Stomach (tissue), 9 donors: ENCODE results near the gene KCNG2. TPM values are rescaled to one million over a fixed set of nuclear protein-coding genes. Genes with fewer than 3 reads are reported as not detected.
A peak's percentile ranks its signal among the peaks of the same experiment; 100 is the strongest.

ENCODE experiments used
- DNase-seq, 2 donors: peaks; one replicate each; pipeline versions ENCODE4 v3.0.0 to v3.0.0-alpha.2; 2013 to 2019
- H3K27ac ChIP-seq, 5 donors: fragments of 200-600 bp in 4 of 5; sonication (generic) in 4 of 5; one replicate each; pipeline ENCODE4 v1.5.1; 2013 to 2019; ENCODE audit warnings: mild to moderate bottlenecking in 1 of 5, moderate library complexity in 1 of 5
- H3K27me3 ChIP-seq, 3 donors: fragments of 200-600 bp; sonication (generic); one replicate each; pipeline ENCODE4 v1.5.1; 2017 to 2019; ENCODE audit warnings: mixed run types in 1 of 3
- H3K36me3 ChIP-seq, 4 donors: fragments of 200-600 bp; sonication (generic); 1 replicate in 3 of 4; 2 replicates in 1 of 4; pipeline ENCODE4 v1.5.1; 2016 to 2019
- H3K4me1 ChIP-seq, 4 donors: fragments of 200-600 bp; sonication (generic); one replicate each; pipeline ENCODE4 v1.5.1; 2016 to 2019
- H3K4me3 ChIP-seq, 4 donors: fragments of 200-600 bp; sonication (generic) in 3 of 4; one replicate each; pipeline ENCODE4 v1.5.1; 2016 to 2019; ENCODE audit warnings: mild to moderate bottlenecking in 1 of 4
- H3K9me3 ChIP-seq, 4 donors: fragments of 200-600 bp; sonication (generic); one replicate each; pipeline ENCODE4 v1.5.1; 2016 to 2019
- EP300 ChIP-seq: sonication (generic); formaldehyde crosslinking; IDR thresholded peaks from one replicate; pipeline ENCODE4 v1.6.1; 2017; ENCODE audit warnings: antibody characterized with exemption
- POLR2A ChIP-seq, 4 donors: fragments of 450-650 bp; IDR thresholded peaks; one replicate each; pipeline ENCODE4 v1.6.1; 2016; ENCODE audit warnings: antibody characterized with exemption in 4 of 4, control low read depth in 2 of 4, mild to moderate bottlenecking in 1 of 4, moderate library complexity in 1 of 4
- POLR2AphosphoS5 ChIP-seq, 3 donors: sonication (generic); formaldehyde crosslinking; IDR thresholded peaks; one replicate each; pipeline ENCODE4 v1.6.1; 2016; ENCODE audit warnings: antibody characterized with exemption in 3 of 3
- WGBS, 5 donors: extraction: QIAGEN DNeasy Blood & Tissue Kit in 3 of 5; methylation state at CpG; one replicate each; pipeline versions ENCODE4 v1.1.5 to v1.1.7; 2013 to 2018; 5-methylcytosine and 5-hydroxymethylcytosine counted together
- intact Hi-C: fragments of 100-400 bp; cut with DNase I; formaldehyde crosslinking; loops from one replicate; pipeline ENCODE4 v1.15.1; 2023; ENCODE audit warnings: low total_unique reads
- polyA plus RNA-seq, 3 donors: library from polyadenylated mRNA; stranded (reverse); fragments of 200-250 nt; gene quantifications; one replicate each; pipeline ENCODE4 v1.2.3, GENCODE V29; 2013
- total RNA-seq, 5 donors: library from RNA; depleted of rRNA; stranded (reverse); fragments of >200 nt; gene quantifications; one replicate each; pipeline versions ENCODE4 v1.1.0 to v1.2.3, GENCODE V29; 2014 to 2016
- TF ChIP-seq, protein P1 (sequence below), 7 experiments: fragments of 450-650 bp in 4 of 7; fragments of 200-600 bp in 3 of 7; sonication (generic) in 3 of 7; IDR thresholded peaks; one replicate each; pipeline ENCODE4 v1.5.1; 2016 to 2019; ENCODE audit warnings: antibody characterized with exemption in 7 of 7, control low read depth in 2 of 7, mild to moderate bottlenecking in 1 of 7
- donor health status: healthy with polysubstance abuse.
- donor health status: Bipolar disorder and iron deficiency.
- donor health status: healthy.

KCNG2 gene
- total and polyA plus RNA-seq, 8 donors = 0.08 to 2.3 (median 0.92) TPM; not detected in 5

DNA sequence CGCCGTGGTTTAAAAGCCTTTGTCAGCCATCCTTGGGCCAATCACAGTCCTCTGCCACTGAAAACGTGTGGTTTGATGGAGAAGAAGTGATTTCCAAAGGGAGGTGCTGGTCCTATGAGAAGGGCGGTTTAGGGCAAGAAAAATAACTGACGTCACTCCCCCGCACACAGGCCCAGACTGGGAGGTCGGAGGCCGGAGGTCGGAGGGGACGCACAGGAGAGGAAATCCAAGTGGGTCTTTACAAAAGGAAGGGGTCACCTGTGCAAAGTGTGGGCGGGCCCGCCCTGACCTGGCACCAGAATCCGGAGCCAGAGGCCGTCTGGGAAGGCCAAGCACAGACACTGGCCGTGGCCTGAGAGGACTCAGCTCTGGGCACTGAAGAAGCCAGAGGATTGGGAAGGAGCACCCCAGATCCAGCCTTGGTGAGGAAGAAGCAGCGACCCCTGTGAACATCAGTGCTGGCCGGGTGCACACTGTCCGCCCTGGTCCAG lies 18.0 kb upstream of the KCNG2 start:
- no peak overlapping the region for H3K4me3 ChIP-seq
- no peak overlapping the region for H3K27ac ChIP-seq
- H3K27me3 ChIP-seq = peaks cover 0 to 71% (median 3%) of the 10 kb centered on the region in 3 donors
- no peak for TF ChIP-seq POLR2AphosphoS5 (IDR thresholded peaks at IDR 0.05)
- TF ChIP-seq EP300 = no peak
- TF ChIP-seq POLR2A (IDR thresholded peaks at IDR 0.05) = no peak
- TF ChIP-seq, protein P1, sequence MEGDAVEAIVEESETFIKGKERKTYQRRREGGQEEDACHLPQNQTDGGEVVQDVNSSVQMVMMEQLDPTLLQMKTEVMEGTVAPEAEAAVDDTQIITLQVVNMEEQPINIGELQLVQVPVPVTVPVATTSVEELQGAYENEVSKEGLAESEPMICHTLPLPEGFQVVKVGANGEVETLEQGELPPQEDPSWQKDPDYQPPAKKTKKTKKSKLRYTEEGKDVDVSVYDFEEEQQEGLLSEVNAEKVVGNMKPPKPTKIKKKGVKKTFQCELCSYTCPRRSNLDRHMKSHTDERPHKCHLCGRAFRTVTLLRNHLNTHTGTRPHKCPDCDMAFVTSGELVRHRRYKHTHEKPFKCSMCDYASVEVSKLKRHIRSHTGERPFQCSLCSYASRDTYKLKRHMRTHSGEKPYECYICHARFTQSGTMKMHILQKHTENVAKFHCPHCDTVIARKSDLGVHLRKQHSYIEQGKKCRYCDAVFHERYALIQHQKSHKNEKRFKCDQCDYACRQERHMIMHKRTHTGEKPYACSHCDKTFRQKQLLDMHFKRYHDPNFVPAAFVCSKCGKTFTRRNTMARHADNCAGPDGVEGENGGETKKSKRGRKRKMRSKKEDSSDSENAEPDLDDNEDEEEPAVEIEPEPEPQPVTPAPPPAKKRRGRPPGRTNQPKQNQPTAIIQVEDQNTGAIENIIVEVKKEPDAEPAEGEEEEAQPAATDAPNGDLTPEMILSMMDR (IDR thresholded peaks at IDR 0.05) = no peak
- H3K4me1 ChIP-seq = no peaks in the 10 kb centered on the region
- intact Hi-C loops = no loop called here
- no peak for DNase-seq
- H3K36me3 ChIP-seq = no peaks in the 10 kb centered on the region
- 74 to 83% (median 81%) methylated on average over 12 to 18 of the region's 18 CpGs for WGBS, 5 donors
- H3K9me3 ChIP-seq = no peaks in the 10 kb centered on the region

DNA sequence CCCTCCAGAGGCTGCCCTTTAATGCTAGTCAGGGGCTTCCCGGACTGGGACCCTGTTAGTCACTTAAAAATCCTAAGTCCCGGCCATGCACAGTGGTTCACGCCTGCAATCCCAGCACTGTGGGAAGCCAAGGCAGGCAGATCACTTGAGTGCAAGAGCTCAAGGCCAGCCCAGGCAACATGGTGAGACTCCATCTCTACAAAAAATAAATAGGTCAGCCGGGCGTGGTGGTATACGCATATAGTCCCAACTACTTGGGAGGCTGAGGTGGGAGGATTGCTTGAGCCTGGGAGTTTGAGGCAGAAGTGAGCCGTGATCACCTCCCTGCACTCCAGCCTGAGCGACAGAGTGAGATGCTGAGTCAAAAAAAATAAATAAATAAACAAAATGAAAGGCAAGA lies 17.2 kb upstream of the KCNG2 start:
- Histone ChIP-seq H3K36me3 (no peaks in the 10 kb centered on the region), H3K9me3 (no peaks in the 10 kb centered on the region), H3K4me1 (no peaks in the 10 kb centered on the region), H3K27me3 (peaks cover 0 to 72% (median 3%) of the 10 kb centered on the region in 3 donors), H3K4me3 (no peak overlapping the region), H3K27ac (no peak overlapping the region)
- intact Hi-C loops = no loop called here
- 80 to 90% (median 85%) methylated on average over 7 to 8 of the region's 8 CpGs for WGBS, 5 donors
- DNase-seq = no peak
- TF ChIP-seq EP300 (no peak), POLR2A (IDR thresholded peaks at IDR 0.05) (no peak)
- TF ChIP-seq, protein P1 (IDR thresholded peaks at IDR 0.05) = no peak

DNA sequence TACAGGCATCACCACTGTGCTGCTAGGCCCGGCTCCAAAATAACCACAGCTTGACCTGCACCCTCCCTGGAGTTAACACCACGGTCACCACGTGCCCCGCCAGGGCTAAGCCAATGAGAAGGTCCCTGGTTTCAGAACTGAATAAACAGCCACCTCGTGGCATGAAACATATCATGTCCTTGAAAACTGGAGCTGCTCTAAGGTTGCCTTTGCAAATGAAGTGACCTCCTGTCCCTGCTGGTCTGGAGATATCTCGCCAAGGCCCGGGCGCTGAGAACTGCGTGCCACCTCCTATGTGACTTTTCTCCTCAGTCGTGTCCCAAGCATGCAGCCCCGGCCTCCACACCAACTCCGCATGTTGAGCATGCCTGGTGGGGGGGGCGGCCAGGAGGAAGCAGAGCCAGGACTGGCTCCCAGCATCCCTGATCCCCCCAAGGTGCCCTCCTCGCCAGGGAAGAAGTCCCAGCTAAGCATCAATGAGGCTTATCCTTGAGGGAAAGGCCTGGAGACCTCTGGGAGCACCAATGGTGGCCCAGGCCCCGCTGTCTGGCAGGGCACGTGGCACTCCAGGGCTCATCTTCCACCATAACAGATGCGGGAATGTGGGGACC lies 16.3 kb upstream of the KCNG2 start:
- Histone ChIP-seq H3K36me3 (no peaks in the 10 kb centered on the region), H3K9me3 (no peaks in the 10 kb centered on the region), H3K27me3 (peaks cover 0 to 72% (median 6%) of the 10 kb centered on the region in 3 donors), H3K4me1 (no peaks in the 10 kb centered on the region), H3K4me3 (no peak overlapping the region), H3K27ac (peak overlapping the region in 1 of 5 donors; percentile 19)
- intact Hi-C loops = no loop called here
- no peak for TF ChIP-seq POLR2A (IDR thresholded peaks at IDR 0.05)
- TF ChIP-seq EP300 = no peak
- TF ChIP-seq, protein P1 (IDR thresholded peaks at IDR 0.05) = no peak
- TF ChIP-seq POLR2AphosphoS5 (IDR thresholded peaks at IDR 0.05) = no peak
- DNase-seq = peak; percentile 28 to 57
- WGBS, 5 donors = 67 to 82% (median 75%) methylated on average over 6 to 17 of the region's 17 CpGs

DNA sequence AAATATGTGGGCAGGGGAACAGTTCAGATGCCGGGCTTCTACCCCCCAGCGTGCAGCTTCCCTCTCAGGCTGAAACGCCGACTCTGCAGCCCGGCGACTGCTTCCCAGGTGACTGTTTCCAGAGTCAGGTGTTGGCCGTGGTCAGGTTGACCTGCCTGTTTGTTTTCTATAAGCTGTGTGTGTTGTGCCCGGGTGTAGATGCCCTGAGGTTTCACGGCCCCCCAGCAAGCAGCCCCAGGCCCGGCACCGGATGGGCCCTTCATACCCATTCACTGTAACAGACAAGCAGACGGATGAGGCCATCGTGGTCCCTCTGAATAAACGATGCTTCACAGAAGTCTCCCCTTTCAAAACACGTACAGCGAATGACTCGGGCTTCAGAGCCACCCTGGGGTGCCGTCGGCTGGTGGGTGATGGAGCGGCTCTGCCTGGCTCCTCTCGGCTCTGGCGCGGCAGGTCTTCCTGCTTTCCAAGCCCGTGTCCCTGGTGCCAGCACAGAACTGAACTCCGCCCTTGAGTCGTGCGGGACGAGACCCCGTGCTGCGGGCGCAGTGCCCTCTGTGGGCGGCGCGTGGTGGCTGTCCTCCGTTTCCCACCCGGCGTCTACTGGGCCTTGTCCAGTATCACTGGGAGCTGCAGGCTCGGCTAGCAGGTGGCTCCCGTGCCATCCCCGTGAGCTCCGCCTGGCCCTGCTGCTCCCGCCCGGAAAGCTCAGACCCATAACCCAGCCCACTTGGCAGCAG lies 15.0 kb upstream of the KCNG2 start:
- Histone ChIP-seq H3K36me3 (no peaks in the 10 kb centered on the region), H3K4me1 (peaks cover 0 to 2% (median under 1%) of the 10 kb centered on the region in 4 donors), H3K9me3 (no peaks in the 10 kb centered on the region), H3K27ac (no peak overlapping the region), H3K4me3 (no peak overlapping the region), H3K27me3 (peaks cover 7 to 75% (median 15%) of the 10 kb centered on the region in 3 donors)
- TF ChIP-seq, protein P1 (IDR thresholded peaks at IDR 0.05) = no peak
- TF ChIP-seq EP300 (no peak), POLR2AphosphoS5 (IDR thresholded peaks at IDR 0.05) (no peak), POLR2A (IDR thresholded peaks at IDR 0.05) (no peak)
- no peak for DNase-seq
- intact Hi-C loops = no loop called here
- 85 to 89% (median 88%) methylated on average over 37 to 43 of the region's 43 CpGs for WGBS, 5 donors
